Tibial nerve (tissue), 4 donors: ENCODE data around the gene SCAPER. TPM values are rescaled to one million over a fixed set of nuclear protein-coding genes. Genes with fewer than 3 reads are reported as not detected.

Experiments
- DNase-seq, 2 donors: peaks; one replicate each; pipeline ENCODE4 v3.0.0-alpha.2; 2019; ENCODE audit warnings: low spot score in 2 of 2
- H3K27ac ChIP-seq, 4 donors: fragments of 200-600 bp; sonication (generic) in 3 of 4; one replicate each; pipeline ENCODE4 v1.5.1; 2017 to 2019; ENCODE audit warnings: mild to moderate bottlenecking in 1 of 4
- H3K27me3 ChIP-seq, 2 donors: fragments of 200-600 bp; sonication (generic) in 1 of 2; one replicate each; pipeline versions ENCODE4 v1.5.1 to v1.6.0; 2017 to 2019
- H3K36me3 ChIP-seq, 3 donors: fragments of 200-600 bp; sonication (generic); one replicate each; pipeline ENCODE4 v1.5.1; 2018 to 2019
- H3K4me1 ChIP-seq, 4 donors: fragments of 200-600 bp; sonication (generic) in 3 of 4; one replicate each; pipeline ENCODE4 v1.5.1; 2017 to 2019
- H3K4me3 ChIP-seq, 4 donors: fragments of 200-600 bp; sonication (generic) in 3 of 4; one replicate each; pipeline ENCODE4 v1.5.1; 2017 to 2019; ENCODE audit warnings: mild to moderate bottlenecking in 1 of 4, moderate library complexity in 1 of 4
- H3K9me3 ChIP-seq, 4 donors: fragments of 200-600 bp; sonication (generic) in 3 of 4; one replicate each; pipeline ENCODE4 v1.5.1; 2017 to 2019
- EP300 ChIP-seq, 2 donors: sonication (generic); formaldehyde crosslinking; IDR thresholded peaks; one replicate each; pipeline ENCODE4 v1.6.1; 2017; ENCODE audit warnings: antibody characterized with exemption in 2 of 2, mild to moderate bottlenecking in 1 of 2
- POLR2A ChIP-seq, 2 donors: fragments of 450-650 bp; IDR thresholded peaks; one replicate each; pipeline ENCODE4 v1.6.1; 2017; ENCODE audit warnings: antibody characterized with exemption in 2 of 2, mild to moderate bottlenecking in 2 of 2, moderate library complexity in 2 of 2
- WGBS, 2 donors: methylation state at CpG; one replicate each; pipeline ENCODE4 v1.1.5; 2018; 5-methylcytosine and 5-hydroxymethylcytosine counted together
- total RNA-seq, 4 donors: library from RNA; depleted of rRNA; stranded (reverse); fragments of >200 nt; gene quantifications; one replicate each; pipeline ENCODE4 v1.1.0, GENCODE V29; 2016
- TF ChIP-seq, protein P1 (sequence below), 5 experiments: fragments of 200-600 bp in 3 of 5; fragments of 450-650 bp in 2 of 5; sonication (generic) in 3 of 5; IDR thresholded peaks; one replicate each; pipeline ENCODE4 v1.5.1; 2016 to 2019; ENCODE audit warnings: antibody characterized with exemption in 5 of 5, mild to moderate bottlenecking in 3 of 5, moderate library complexity in 2 of 5

Gene SCAPER
- total RNA-seq, 4 donors from 2014 or later: 25.5 to 45.3 (median 37.3) TPM

DNA sequence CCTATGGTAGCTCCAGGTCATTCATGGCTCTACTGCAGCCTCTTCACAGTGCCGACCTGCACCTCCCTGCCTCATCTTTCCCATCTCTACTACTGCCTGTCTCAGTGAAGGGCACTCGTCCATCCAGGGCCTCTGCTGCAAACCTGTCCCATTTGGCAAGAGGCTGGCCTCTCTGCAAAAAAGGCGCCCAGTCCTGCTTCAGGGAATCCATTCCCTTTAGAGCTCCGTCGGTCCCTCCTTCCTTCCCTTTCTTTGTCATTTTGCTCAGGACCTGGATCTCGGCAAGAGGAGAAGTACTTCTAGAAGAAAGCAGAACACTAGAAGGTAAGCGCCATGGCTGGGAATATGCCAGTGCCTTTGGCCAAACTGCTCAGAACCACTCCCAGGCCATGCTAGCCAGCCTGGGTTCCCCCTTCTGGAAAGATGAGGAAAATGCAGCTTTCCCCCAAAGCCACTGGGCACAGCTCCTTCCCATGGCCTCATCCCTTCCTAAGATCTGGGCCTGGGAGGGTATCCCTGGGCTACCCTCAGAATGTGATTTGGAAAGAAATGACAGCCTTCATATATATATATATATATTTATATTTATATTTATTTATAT lies 575.0 kb downstream of the SCAPER start:
- H3K27me3 ChIP-seq: peaks cover 5 to 78% of the 10 kb centered on the region in 2 donors
- 65 to 73% methylated on average over 7 of the region's 7 CpGs for WGBS, 2 donors
- no peak overlapping the region for H3K27ac ChIP-seq
- TF ChIP-seq, protein P1, sequence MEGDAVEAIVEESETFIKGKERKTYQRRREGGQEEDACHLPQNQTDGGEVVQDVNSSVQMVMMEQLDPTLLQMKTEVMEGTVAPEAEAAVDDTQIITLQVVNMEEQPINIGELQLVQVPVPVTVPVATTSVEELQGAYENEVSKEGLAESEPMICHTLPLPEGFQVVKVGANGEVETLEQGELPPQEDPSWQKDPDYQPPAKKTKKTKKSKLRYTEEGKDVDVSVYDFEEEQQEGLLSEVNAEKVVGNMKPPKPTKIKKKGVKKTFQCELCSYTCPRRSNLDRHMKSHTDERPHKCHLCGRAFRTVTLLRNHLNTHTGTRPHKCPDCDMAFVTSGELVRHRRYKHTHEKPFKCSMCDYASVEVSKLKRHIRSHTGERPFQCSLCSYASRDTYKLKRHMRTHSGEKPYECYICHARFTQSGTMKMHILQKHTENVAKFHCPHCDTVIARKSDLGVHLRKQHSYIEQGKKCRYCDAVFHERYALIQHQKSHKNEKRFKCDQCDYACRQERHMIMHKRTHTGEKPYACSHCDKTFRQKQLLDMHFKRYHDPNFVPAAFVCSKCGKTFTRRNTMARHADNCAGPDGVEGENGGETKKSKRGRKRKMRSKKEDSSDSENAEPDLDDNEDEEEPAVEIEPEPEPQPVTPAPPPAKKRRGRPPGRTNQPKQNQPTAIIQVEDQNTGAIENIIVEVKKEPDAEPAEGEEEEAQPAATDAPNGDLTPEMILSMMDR (IDR thresholded peaks at IDR 0.05): peak; percentile 29 to 45 (median 41)
- TF ChIP-seq POLR2A (IDR thresholded peaks at IDR 0.05) (no peak), EP300 (IDR thresholded peaks at IDR 0.05) (no peak)
- peak in 1 of 2 donors; percentile 55 for DNase-seq
- H3K36me3 ChIP-seq: no peaks in the 10 kb centered on the region
- H3K9me3 ChIP-seq: no peaks in the 10 kb centered on the region
- H3K4me1 ChIP-seq: peaks cover 0 to 2% (median under 1%) of the 10 kb centered on the region in 4 donors
- no peak overlapping the region for H3K4me3 ChIP-seq

DNA sequence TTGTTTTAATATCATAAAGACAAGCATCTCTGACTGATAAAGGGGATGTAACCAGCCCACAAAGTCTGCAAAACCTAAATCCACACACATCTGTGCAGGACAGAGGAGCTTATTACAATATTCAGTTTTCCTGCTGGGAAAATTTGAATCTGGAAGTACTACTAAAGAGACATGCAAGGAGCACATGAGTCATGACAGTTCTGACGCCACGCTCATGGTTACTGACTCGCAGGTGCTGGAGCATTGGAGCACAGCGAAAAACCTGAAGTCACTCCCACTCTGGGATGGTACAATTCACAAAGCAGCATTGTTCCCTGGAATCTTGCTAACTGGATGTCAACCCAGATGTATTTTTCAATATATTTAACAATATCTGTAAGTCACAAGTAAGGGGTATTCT lies 576.2 kb downstream of the SCAPER start:
- H3K27me3 ChIP-seq: peaks cover 0 to 76% of the 10 kb centered on the region in 2 donors
- 79 to 83% methylated on average over 4 of the region's 4 CpGs for WGBS, 2 donors
- TF ChIP-seq, protein P1 (IDR thresholded peaks at IDR 0.05): no peak
- TF ChIP-seq EP300 (IDR thresholded peaks at IDR 0.05): no peak
- no peak for TF ChIP-seq POLR2A (IDR thresholded peaks at IDR 0.05)

DNA sequence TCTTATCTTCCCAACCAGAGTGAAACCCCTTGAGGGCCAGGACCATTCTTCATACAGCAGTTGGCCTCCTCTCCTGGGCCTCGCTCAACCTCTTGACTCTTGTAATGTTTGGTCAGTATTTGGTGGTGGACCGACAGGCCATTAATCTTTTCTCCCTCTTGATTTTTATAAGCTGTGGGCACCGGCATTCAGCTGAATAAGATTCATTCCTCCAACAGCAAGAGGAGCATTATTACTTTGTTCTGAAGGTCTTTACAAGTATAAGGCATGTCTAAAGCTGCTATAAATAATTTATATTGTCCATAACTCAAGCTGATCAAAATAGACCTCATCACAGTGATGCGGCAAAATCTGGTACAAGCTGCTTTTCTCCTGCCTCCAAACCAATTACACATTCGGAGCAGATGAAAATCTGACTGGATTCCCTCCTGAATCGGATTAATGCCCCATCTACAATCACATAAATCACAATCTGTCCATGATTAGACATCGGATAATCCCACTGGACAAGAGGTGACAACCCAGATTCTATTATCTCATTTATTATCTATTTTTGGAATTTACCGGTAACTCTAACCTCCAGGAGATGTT lies 576.9 kb downstream of the SCAPER start:
- no peaks in the 10 kb centered on the region for H3K36me3 ChIP-seq
- H3K4me1 ChIP-seq: no peaks in the 10 kb centered on the region
- no peak overlapping the region for H3K4me3 ChIP-seq
- TF ChIP-seq, protein P1 (IDR thresholded peaks at IDR 0.05): no peak
- TF ChIP-seq POLR2A (IDR thresholded peaks at IDR 0.05) (no peak), EP300 (IDR thresholded peaks at IDR 0.05) (no peak)
- peaks cover 0 to 75% of the 10 kb centered on the region in 2 donors for H3K27me3 ChIP-seq
- WGBS, 2 donors: 86 to 88% methylated on average over 8 of the region's 8 CpGs
- DNase-seq: no peak
- H3K27ac ChIP-seq: no peak overlapping the region
- no peaks in the 10 kb centered on the region for H3K9me3 ChIP-seq

More for the DNA sequence above, 576.2 kb downstream of the SCAPER start:
- DNase-seq: no peak
- H3K4me1 ChIP-seq: no peaks in the 10 kb centered on the region
- no peaks in the 10 kb centered on the region for H3K9me3 ChIP-seq
- no peaks in the 10 kb centered on the region for H3K36me3 ChIP-seq
- H3K27ac ChIP-seq: no peak overlapping the region
- no peak overlapping the region for H3K4me3 ChIP-seq

DNA sequence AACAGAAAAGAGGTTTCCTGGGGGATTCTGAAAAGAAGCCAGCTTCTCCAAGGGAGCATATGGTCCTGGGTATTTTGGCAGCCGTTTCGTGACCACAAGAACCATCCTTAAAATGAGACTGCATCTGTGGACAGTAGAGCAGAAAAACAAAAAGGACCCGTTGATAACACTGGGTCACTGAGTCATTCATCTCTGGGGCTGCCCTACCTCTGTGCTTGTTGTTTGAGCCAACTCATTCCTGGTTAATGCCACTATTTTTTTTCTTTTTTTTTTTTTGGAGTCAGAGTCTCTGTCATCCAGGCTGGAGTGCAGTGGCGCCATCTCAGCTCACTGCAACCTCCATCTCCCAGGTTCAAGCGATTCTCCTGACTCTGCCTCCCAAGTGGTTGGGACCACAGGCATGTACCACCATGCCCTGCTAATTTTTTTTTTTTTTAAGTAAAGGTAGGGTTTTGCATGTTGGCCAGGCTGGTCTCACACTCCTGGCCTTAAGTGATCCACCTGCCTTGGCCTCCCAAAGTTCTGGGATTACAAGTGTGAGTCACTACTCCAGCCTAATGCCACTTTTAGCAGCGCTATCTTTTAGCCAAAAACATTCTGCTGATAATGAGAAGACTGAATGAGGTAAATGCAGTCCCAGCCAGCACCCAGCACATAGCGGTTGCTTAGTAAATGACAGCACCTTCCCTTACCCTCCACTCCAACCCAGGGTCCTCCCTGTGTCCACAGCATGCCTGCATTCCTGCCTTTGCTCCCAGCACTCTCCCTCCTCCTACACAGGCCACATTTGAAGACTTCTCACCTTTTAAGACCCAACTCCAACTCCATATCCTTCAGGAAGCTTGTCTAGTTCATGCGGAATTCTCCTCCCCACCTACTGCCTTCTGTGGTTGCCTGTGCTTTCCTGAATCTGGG lies 577.7 kb downstream of the SCAPER start:
- WGBS, 2 donors: 77 to 87% methylated on average over 8 of the region's 8 CpGs

More for the DNA sequence above, 577.7 kb downstream of the SCAPER start:
- TF ChIP-seq, protein P1 (IDR thresholded peaks at IDR 0.05): no peak
- no peak for TF ChIP-seq EP300 (IDR thresholded peaks at IDR 0.05)
- TF ChIP-seq POLR2A (IDR thresholded peaks at IDR 0.05): no peak
- H3K4me3 ChIP-seq: no peak overlapping the region
- H3K27me3 ChIP-seq: peaks cover 0 to 74% of the 10 kb centered on the region in 2 donors
- H3K27ac ChIP-seq: no peak overlapping the region
- H3K9me3 ChIP-seq: no peaks in the 10 kb centered on the region
- no peak for DNase-seq
- no peaks in the 10 kb centered on the region for H3K4me1 ChIP-seq
- H3K36me3 ChIP-seq: no peaks in the 10 kb centered on the region
